SU-DHL-6 (cell line): ENCODE data around the gene TENM4.

ENCODE experiments used
- EZH2phosphoT487 ChIP-seq: fragments of 200-600 bp; sonication (generic), shearing (Covaris generic); conservative IDR thresholded peaks from 2 replicates; pipeline ENCODE4 v1.6.1; 2018; ENCODE audit warnings: mild to moderate bottlenecking, antibody characterized with exemption, low read length, moderate library complexity, mixed read lengths
- TF ChIP-seq, protein P1 (sequence below): fragments of 200-600 bp; sonication (generic); IDR thresholded peaks from one replicate; pipeline ENCODE4 v1.5.1; 2017; ENCODE audit warnings: antibody characterized with exemption, mild to moderate bottlenecking, low read length, moderate library complexity; ENCODE audit not compliant: insufficient read depth, poor library complexity, severe bottlenecking

- TF ChIP-seq, protein P1, sequence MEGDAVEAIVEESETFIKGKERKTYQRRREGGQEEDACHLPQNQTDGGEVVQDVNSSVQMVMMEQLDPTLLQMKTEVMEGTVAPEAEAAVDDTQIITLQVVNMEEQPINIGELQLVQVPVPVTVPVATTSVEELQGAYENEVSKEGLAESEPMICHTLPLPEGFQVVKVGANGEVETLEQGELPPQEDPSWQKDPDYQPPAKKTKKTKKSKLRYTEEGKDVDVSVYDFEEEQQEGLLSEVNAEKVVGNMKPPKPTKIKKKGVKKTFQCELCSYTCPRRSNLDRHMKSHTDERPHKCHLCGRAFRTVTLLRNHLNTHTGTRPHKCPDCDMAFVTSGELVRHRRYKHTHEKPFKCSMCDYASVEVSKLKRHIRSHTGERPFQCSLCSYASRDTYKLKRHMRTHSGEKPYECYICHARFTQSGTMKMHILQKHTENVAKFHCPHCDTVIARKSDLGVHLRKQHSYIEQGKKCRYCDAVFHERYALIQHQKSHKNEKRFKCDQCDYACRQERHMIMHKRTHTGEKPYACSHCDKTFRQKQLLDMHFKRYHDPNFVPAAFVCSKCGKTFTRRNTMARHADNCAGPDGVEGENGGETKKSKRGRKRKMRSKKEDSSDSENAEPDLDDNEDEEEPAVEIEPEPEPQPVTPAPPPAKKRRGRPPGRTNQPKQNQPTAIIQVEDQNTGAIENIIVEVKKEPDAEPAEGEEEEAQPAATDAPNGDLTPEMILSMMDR = no peak
- TF ChIP-seq EZH2phosphoT487 = no peak
These were observed 580.0 kb downstream of the TENM4 start for GRCh38 chr11:78860720-78861422.
